Astrocyte of the spinal cord (primary cell): ENCODE data around the gene LPP.

Experiments used
- DNase-seq: peaks from one replicate; pipeline ENCODE4 v3.0.0; 2011; ENCODE audit warnings: low read depth, low spot score
- H3K4me3 ChIP-seq: 2 replicates; pipeline ENCODE4 v1.5.1; 2011; ENCODE audit warnings: low read depth, mild to moderate bottlenecking, low read length, moderate library complexity
- CTCF ChIP-seq: IDR thresholded peaks from 2 replicates; pipeline ENCODE4 v1.5.1; 2012; ENCODE audit warnings: low read depth, mild to moderate bottlenecking, low read length, inconsistent platforms
- in situ Hi-C: cut with HindIII; loops from 2 replicates; pipeline ENCODE4 v1.10.0; 2017; ENCODE audit warnings: low sequenced_read_pairs

LPP gene

GRCh38 chr3:188533172-188533571, 379.2 kb downstream of the LPP start:
- no peak for TF ChIP-seq CTCF
- H3K4me3 ChIP-seq = no peak overlapping the region
- no peak for DNase-seq
- in situ Hi-C loops = no loop called here

GRCh38 chr3:188533612-188534357, 379.8 kb downstream of the LPP start:
- no peak for TF ChIP-seq CTCF
- DNase-seq = no peak
- in situ Hi-C loops = no loop called here
- no peak overlapping the region for H3K4me3 ChIP-seq

- no peak for TF ChIP-seq CTCF
- in situ Hi-C loops = no loop called here
- no peak for DNase-seq
- no peak overlapping the region for H3K4me3 ChIP-seq
Observed at GRCh38 chr3:188534633-188535032, 380.7 kb downstream of the LPP start.

GRCh38 chr3:188537606-188538005, 383.6 kb downstream of the LPP start:
- DNase-seq = no peak
- no peak overlapping the region for H3K4me3 ChIP-seq
- in situ Hi-C loops = no loop called here
- no peak for TF ChIP-seq CTCF

GRCh38 chr3:188539037-188539436, 385.1 kb downstream of the LPP start:
- no peak for TF ChIP-seq CTCF
- no peak overlapping the region for H3K4me3 ChIP-seq
- DNase-seq = no peak
- in situ Hi-C loops = no loop called here

- no peak for TF ChIP-seq CTCF
- in situ Hi-C loops = no loop called here
- DNase-seq = no peak
- H3K4me3 ChIP-seq = no peak overlapping the region
Observed at GRCh38 chr3:188539631-188540194, 385.8 kb downstream of the LPP start.
